IPS-15b (cell line): ENCODE measurements around the gene SMAD3.
"Not testable (repeated sequence)": the region's sequence is repeated elsewhere in the genome, so short reads cannot be mapped to it uniquely, and the experiment has no call there.

Experiments
- H3K27me3 ChIP-seq: one replicate; pipeline ENCODE4 v1.6.1; 2013; ENCODE audit warnings: low read length; ENCODE audit not compliant: control insufficient read depth, insufficient read depth
- H3K36me3 ChIP-seq: one replicate; pipeline ENCODE4 v1.6.1; 2013; ENCODE audit warnings: low read length; ENCODE audit not compliant: control insufficient read depth, insufficient read depth
- H3K4me1 ChIP-seq: one replicate; pipeline ENCODE4 v1.6.1; 2013; ENCODE audit warnings: mild to moderate bottlenecking, low read length; ENCODE audit not compliant: control insufficient read depth, insufficient read depth
- H3K4me3 ChIP-seq: one replicate; pipeline ENCODE4 v1.5.1; 2013; ENCODE audit warnings: low read depth, low read length
- H3K9ac ChIP-seq: one replicate; pipeline ENCODE4 v1.6.1; 2013; ENCODE audit warnings: low read depth, mild to moderate bottlenecking, low read length
- H3K9me3 ChIP-seq: one replicate; pipeline ENCODE4 v1.6.1; 2013; ENCODE audit warnings: mild to moderate bottlenecking, low read length; ENCODE audit not compliant: control insufficient read depth, insufficient read depth

Gene SMAD3

GRCh38 chr15:67150023-67150860 lies 84.8 kb downstream of the SMAD3 start:
- Histone ChIP-seq H3K27me3 (no peaks in the 10 kb centered on the region), H3K9me3 (no peaks in the 10 kb centered on the region), H3K4me3 (peak overlapping the region; percentile 24), H3K9ac (no peak overlapping the region), H3K4me1 (peaks cover 52% of the 10 kb centered on the region), H3K36me3 (no peaks in the 10 kb centered on the region)

- Histone ChIP-seq H3K9me3 (no peaks in the 10 kb centered on the region), H3K4me3 (no peak overlapping the region), H3K27me3 (no peaks in the 10 kb centered on the region), H3K9ac (no peak overlapping the region), H3K4me1 (peaks cover 40% of the 10 kb centered on the region), H3K36me3 (no peaks in the 10 kb centered on the region)
Observed at GRCh38 chr15:67152429-67152828, 87.0 kb downstream of the SMAD3 start.

GRCh38 chr15:67153044-67153443 lies 87.6 kb downstream of the SMAD3 start:
- not testable (repeated sequence) for H3K9me3 ChIP-seq, H3K27me3 ChIP-seq, H3K4me3 ChIP-seq, H3K36me3 ChIP-seq, H3K9ac ChIP-seq
- peaks cover 38% of the 10 kb centered on the region for H3K4me1 ChIP-seq

GRCh38 chr15:67154249-67154648 lies 88.8 kb downstream of the SMAD3 start:
- Histone ChIP-seq H3K4me1 (peaks cover 26% of the 10 kb centered on the region), H3K36me3 (no peaks in the 10 kb centered on the region), H3K9me3 (no peaks in the 10 kb centered on the region), H3K27me3 (no peaks in the 10 kb centered on the region), H3K4me3 (no peak overlapping the region), H3K9ac (no peak overlapping the region)

GRCh38 chr15:67156426-67156825 lies 91.0 kb downstream of the SMAD3 start:
- peaks cover 13% of the 10 kb centered on the region for H3K4me1 ChIP-seq

GRCh38 chr15:67156834-67157233 lies 91.4 kb downstream of the SMAD3 start:
- H3K4me3 ChIP-seq, result no peak overlapping the region
- H3K36me3 ChIP-seq, result no peaks in the 10 kb centered on the region
- peaks cover 13% of the 10 kb centered on the region for H3K4me1 ChIP-seq
- H3K9me3 ChIP-seq, result no peaks in the 10 kb centered on the region
- no peaks in the 10 kb centered on the region for H3K27me3 ChIP-seq
- no peak overlapping the region for H3K9ac ChIP-seq

More at GRCh38 chr15:67156426-67156825, 91.0 kb downstream of the SMAD3 start:
- no peaks in the 10 kb centered on the region for H3K27me3 ChIP-seq
- H3K9ac ChIP-seq, result no peak overlapping the region
- H3K9me3 ChIP-seq, result no peaks in the 10 kb centered on the region
- H3K4me3 ChIP-seq, result no peak overlapping the region
- no peaks in the 10 kb centered on the region for H3K36me3 ChIP-seq

- Histone ChIP-seq H3K9ac (no peak overlapping the region), H3K4me1 (peaks cover 5% of the 10 kb centered on the region), H3K4me3 (no peak overlapping the region)
Observed at GRCh38 chr15:67157521-67158252, 92.3 kb downstream of the SMAD3 start.

GRCh38 chr15:67158367-67158766 lies 93.0 kb downstream of the SMAD3 start:
- H3K27me3 ChIP-seq, result no peaks in the 10 kb centered on the region
- H3K9me3 ChIP-seq, result no peaks in the 10 kb centered on the region
- no peak overlapping the region for H3K9ac ChIP-seq
- no peaks in the 10 kb centered on the region for H3K4me1 ChIP-seq
- H3K4me3 ChIP-seq, result no peak overlapping the region
- no peaks in the 10 kb centered on the region for H3K36me3 ChIP-seq

More at GRCh38 chr15:67157521-67158252, 92.3 kb downstream of the SMAD3 start:
- no peaks in the 10 kb centered on the region for H3K36me3 ChIP-seq
- no peaks in the 10 kb centered on the region for H3K9me3 ChIP-seq
- H3K27me3 ChIP-seq, result no peaks in the 10 kb centered on the region

GRCh38 chr15:67161412-67161811 lies 96.0 kb downstream of the SMAD3 start:
- Histone ChIP-seq H3K27me3 (no peaks in the 10 kb centered on the region), H3K9me3 (no peaks in the 10 kb centered on the region), H3K4me1 (peaks cover 15% of the 10 kb centered on the region), H3K36me3 (no peaks in the 10 kb centered on the region), H3K9ac (no peak overlapping the region), H3K4me3 (no peak overlapping the region)

GRCh38 chr15:67161881-67162280 lies 96.5 kb downstream of the SMAD3 start:
- peaks cover under 1% of the 10 kb centered on the region for H3K36me3 ChIP-seq

GRCh38 chr15:67163180-67163579 lies 97.8 kb downstream of the SMAD3 start:
- H3K4me3 ChIP-seq, result no peak overlapping the region
- peaks cover 21% of the 10 kb centered on the region for H3K4me1 ChIP-seq
- H3K9me3 ChIP-seq, result no peaks in the 10 kb centered on the region
- no peaks in the 10 kb centered on the region for H3K27me3 ChIP-seq
- H3K36me3 ChIP-seq, result peaks cover 7% of the 10 kb centered on the region
- H3K9ac ChIP-seq, result no peak overlapping the region

More at GRCh38 chr15:67161881-67162280, 96.5 kb downstream of the SMAD3 start:
- no peak overlapping the region for H3K9ac ChIP-seq
- H3K9me3 ChIP-seq, result no peaks in the 10 kb centered on the region
- no peak overlapping the region for H3K4me3 ChIP-seq
- H3K27me3 ChIP-seq, result no peaks in the 10 kb centered on the region
- peaks cover 19% of the 10 kb centered on the region for H3K4me1 ChIP-seq

GRCh38 chr15:67164401-67164791 lies 99.0 kb downstream of the SMAD3 start:
- Histone ChIP-seq H3K9me3 (no peaks in the 10 kb centered on the region), H3K4me3 (no peak overlapping the region), H3K36me3 (peaks cover 9% of the 10 kb centered on the region), H3K27me3 (no peaks in the 10 kb centered on the region), H3K4me1 (peaks cover 21% of the 10 kb centered on the region), H3K9ac (no peak overlapping the region)
